ENCODE data around the gene NIN.

Gene NIN

GRCh38 chr14:50864946-50865345 lies 34.0 kb upstream of the NIN start:
- H3K4me3 ChIP-seq, result no peak overlapping the region
- TF ChIP-seq CTCF (IDR thresholded peaks at IDR 0.05), result no peak
- DNase-seq (ENCODE audit: low spot score), result no peak
- no peak overlapping the region for H3K27ac ChIP-seq

- DNase-seq (ENCODE audit: low spot score), result no peak
- TF ChIP-seq CTCF (IDR thresholded peaks at IDR 0.05), result no peak
These were observed 33.3 kb upstream of the NIN start for GRCh38 chr14:50864237-50864636.

GRCh38 chr14:50862036-50862570 lies 31.1 kb upstream of the NIN start:
- DNase-seq (ENCODE audit: low spot score), result no peak
- no peak overlapping the region for H3K27ac ChIP-seq
- no peak overlapping the region for H3K4me3 ChIP-seq
- TF ChIP-seq CTCF (IDR thresholded peaks at IDR 0.05), result no peak

More at GRCh38 chr14:50864237-50864636, 33.3 kb upstream of the NIN start:
- H3K27ac ChIP-seq, result no peak overlapping the region
- no peak overlapping the region for H3K4me3 ChIP-seq

- no peak overlapping the region for H3K27ac ChIP-seq
- peak overlapping the region; percentile 68 for H3K4me3 ChIP-seq
- peak; percentile 78 for DNase-seq (ENCODE audit: low spot score)
- TF ChIP-seq CTCF (IDR thresholded peaks at IDR 0.05), result peak; percentile 59
These were observed 29.6 kb upstream of the NIN start for GRCh38 chr14:50860478-50861086.

- DNase-seq (ENCODE audit: low spot score), result no peak
- Histone ChIP-seq H3K27ac (peak overlapping the region in 1 of 2 donors; percentile 17), H3K4me3 (peak overlapping the region; percentile 68)
- TF ChIP-seq CTCF (IDR thresholded peaks at IDR 0.05), result no peak
These were observed 28.3 kb upstream of the NIN start for GRCh38 chr14:50859296-50859624.

- no peak overlapping the region for H3K4me3 ChIP-seq
- no peak for DNase-seq (ENCODE audit: low spot score)
- no peak overlapping the region for H3K27ac ChIP-seq
- TF ChIP-seq CTCF (IDR thresholded peaks at IDR 0.05), result no peak
These were observed 25.7 kb upstream of the NIN start for GRCh38 chr14:50856660-50857059.

- no peak for TF ChIP-seq CTCF (IDR thresholded peaks at IDR 0.05)
These were observed 24.6 kb upstream of the NIN start for GRCh38 chr14:50855558-50855957.

More at GRCh38 chr14:50855558-50855957, 24.6 kb upstream of the NIN start:
- no peak for DNase-seq (ENCODE audit: low spot score)
- H3K27ac ChIP-seq, result no peak overlapping the region
- no peak overlapping the region for H3K4me3 ChIP-seq
